GM12878 (cell line): ENCODE measurements around the gene PTPN2. TPM values are rescaled to one million over a fixed set of nuclear protein-coding genes. Genes with fewer than 3 reads are reported as not detected.
"Not testable (repeated sequence)": the region's sequence is repeated elsewhere in the genome, so short reads cannot be mapped to it uniquely, and the experiment has no call there.

Experiments used
- ATAC-seq: fragments of 200-7000 bp; cut with Tn5 transposase; 3 replicates; pipeline ENCODE4 v1.9.1; 2020; ENCODE audit warnings: mild to moderate bottlenecking, moderate library complexity
- BruUV-seq: library from RNA; stranded (reverse); fragments of 400-500 nt; replicated peaks from 2 replicates; lab custom pipeline; 2021; lab: Mats Ljungman, UMichigan
- CTCF ChIA-PET: fragments of 300-600 bp; sonication (Branson Sonifier 250); formaldehyde crosslinking; extraction: SDS; loops from one replicate; lab custom pipeline; 2021; ENCODE audit warnings: inconsistent platforms; lab: Yijun Ruan, JAX
- POLR2A ChIA-PET: fragments of 350-600 bp; formaldehyde crosslinking; extraction: SDS; loops from one replicate; lab custom pipeline; 2021; ENCODE audit warnings: inconsistent platforms; lab: Charles Lee
- RAD21 ChIA-PET: fragments of 300-600 bp; sonication (Branson Sonifier 250); formaldehyde crosslinking; loops from one replicate; lab custom pipeline; 2023; ENCODE audit warnings: antibody characterized with exemption; ENCODE audit not compliant: unreplicated experiment; lab: Charles Lee
- SMC1A ChIA-PET: fragments of 300-600 bp; sonication (Branson Sonifier 250); formaldehyde crosslinking; loops from one replicate; lab custom pipeline; 2023; ENCODE audit not compliant: unreplicated experiment, uncharacterized antibody; lab: Charles Lee
- DNase-seq: peaks from one replicate; pipeline ENCODE4 v3.0.0-alpha.2; 2011; ENCODE audit warnings: low read depth, low spot score
- FAIRE-seq: peaks from 3 replicates; lab custom pipeline; 2011; peaks lifted over from hg19 to GRCh38; lab: Jason Lieb, UNC
- H2AFZ ChIP-seq: 2 replicates; pipeline ENCODE4 v1.6.0; 2011; ENCODE audit warnings: low read depth, low read length, control low read depth; ENCODE audit not compliant: control insufficient read depth
- H3K27ac ChIP-seq: 2 replicates; pipeline ENCODE4 v1.5.1; 2011; ENCODE audit warnings: control low read depth; ENCODE audit not compliant: control insufficient read depth, insufficient read depth
- H3K27me3 ChIP-seq, 2 experiments: replicated peaks in 1 of 2; 2 replicates each; pipeline versions ENCODE4 v1.6.0 to v1.6.1; 2011; ENCODE audit warnings: low read length in 1 of 2; ENCODE audit not compliant: control insufficient read depth in 2 of 2, insufficient read depth in 2 of 2
- H3K36me3 ChIP-seq, 2 experiments: 2 replicates each; pipeline ENCODE4 v1.5.1; 2011; ENCODE audit warnings: low read length in 1 of 2; ENCODE audit not compliant: control insufficient read depth in 2 of 2, insufficient read depth in 2 of 2
- H3K4me1 ChIP-seq: 2 replicates; pipeline ENCODE4 v1.6.1; 2011; ENCODE audit warnings: mild to moderate bottlenecking, low read length, moderate library complexity, mixed read lengths; ENCODE audit not compliant: control insufficient read depth, insufficient read depth
- H3K4me2 ChIP-seq: 2 replicates; pipeline ENCODE4 v1.6.0; 2011; ENCODE audit warnings: control low read depth; ENCODE audit not compliant: control insufficient read depth, insufficient read depth
- H3K4me3 ChIP-seq: fragments of 200-600 bp; sonication (generic); 2 replicates; pipeline ENCODE4 v1.5.1; 2016
- H3K79me2 ChIP-seq: 2 replicates; pipeline ENCODE4 v1.6.0; 2011; ENCODE audit warnings: low read length; ENCODE audit not compliant: control insufficient read depth, insufficient read depth
- H3K9ac ChIP-seq: 2 replicates; pipeline ENCODE4 v1.8.0; 2011; ENCODE audit warnings: low read length, control low read depth, mixed read lengths; ENCODE audit not compliant: control insufficient read depth, insufficient read depth
- H3K9me3 ChIP-seq: replicated peaks from 3 replicates; pipeline ENCODE4 v1.5.1; 2011; ENCODE audit warnings: mild to moderate bottlenecking, low read length; ENCODE audit not compliant: control insufficient read depth, insufficient read depth
- H4K20me1 ChIP-seq: 2 replicates; pipeline ENCODE4 v1.6.0; 2011; ENCODE audit not compliant: control insufficient read depth, insufficient read depth
- SRF ChIP-seq, 2 experiments: IDR thresholded peaks; 2 replicates each; pipeline ENCODE4 v1.6.1; 2011; ENCODE audit warnings: low read depth in 2 of 2, low read length in 2 of 2, mild to moderate bottlenecking in 1 of 2, moderate library complexity in 1 of 2
- TCF7 ChIP-seq: IDR thresholded peaks from 2 replicates; pipeline ENCODE4 v1.6.1; 2014; ENCODE audit warnings: antibody characterized with exemption, borderline replicate concordance
- WGBS: methylation state at CpG from one replicate; pipeline ENCODE4 v1.1.6; 2016; ENCODE audit warnings: low lambda C conversion rate; ENCODE audit not compliant: insufficient replicate concordance, insufficient coverage; ENCODE audit errors: missing lambda C conversion rate; 5-methylcytosine and 5-hydroxymethylcytosine counted together
- in situ Hi-C: fragments of 300-500 bp; cut with MboI; formaldehyde crosslinking; loops from 9 replicates; pipeline ENCODE4 v1.14.3; 2018; ENCODE audit warnings: mixed read lengths
- intact Hi-C: fragments of 100-400 bp; cut with micrococcal nuclease; formaldehyde crosslinking; loops from one replicate; pipeline ENCODE4 v1.14.2; 2022; ENCODE audit not compliant: unreplicated experiment
- polyA plus RNA-seq, 11 experiments: library from polyadenylated mRNA; depleted of rRNA in 4 of 11; unstranded in 6 of 11; stranded (reverse) in 5 of 11; fragments of >200 nt; fragmentation: Nextera tagmentation in 4 of 11; fragmentation: Illumina TruSeq in 1 of 11; extraction: Ambion mirVana in 4 of 11; extraction: Trizol in 1 of 11; gene quantifications; 1 replicate in 1 of 11; 2 replicates in 10 of 11; pipeline versions ENCODE4 v1.2.1 to v1.2.3, GENCODE V29; 2011 to 2016; ENCODE audit warnings: inconsistent platforms in 2 of 11, missing spikeins in 2 of 11, low read depth in 1 of 11
- total RNA-seq, 4 experiments: library from RNA; depleted of rRNA in 3 of 4; stranded (reverse); fragments of >200 nt in 3 of 4; fragmentation: Illumina TruSeq in 1 of 4; extraction: Trizol in 1 of 4; gene quantifications; 2 replicates each; pipeline versions ENCODE4 v1.2.1 to v1.2.3, GENCODE V29; 2013 to 2021

PTPN2 gene
- total and polyA plus RNA-seq, 10 of the 15 experiments (the other 5 are each of a cell fraction or from before 2014, with no cell fraction given): 46.5 to 86.7 (median 64.6) TPM

DNA sequence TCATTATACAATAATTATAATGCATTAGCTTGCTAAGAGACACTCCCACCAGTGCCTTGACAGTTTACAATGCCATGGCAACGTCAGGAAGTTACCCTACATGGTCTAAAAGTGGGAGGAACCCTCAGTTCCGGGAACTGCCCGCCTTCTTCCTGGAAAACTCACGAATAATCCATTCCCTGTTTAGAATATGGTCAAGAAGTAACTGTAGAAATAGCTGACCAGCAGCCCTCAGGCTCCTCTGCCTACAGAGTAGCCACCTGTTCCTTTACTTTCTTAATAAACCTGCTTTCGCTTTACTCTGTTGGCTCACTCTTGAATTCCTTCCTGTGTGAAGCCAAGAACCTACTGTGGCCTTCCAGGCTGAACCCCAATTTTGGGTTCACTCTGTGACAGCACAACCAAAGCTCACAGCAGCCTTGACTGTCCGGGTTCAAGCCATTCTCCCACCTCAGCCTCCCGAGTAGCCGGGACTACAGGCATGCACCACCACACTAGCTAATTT lies 20.0 kb upstream of the PTPN2 start:
- H3K27ac ChIP-seq: no peak overlapping the region
- H3K4me3 ChIP-seq: no peak overlapping the region
- H3K9me3 ChIP-seq: no peaks in the 10 kb centered on the region
- no TSS peak for BruUV-seq
- no peaks in the 10 kb centered on the region for H3K79me2 ChIP-seq
- no peak overlapping the region for H2AFZ ChIP-seq
- DNase-seq (no peak), ATAC-seq (peak; percentile 18; the same call in 1 of the 3 replicates), FAIRE-seq (no peak)
- H3K4me2 ChIP-seq: no peak overlapping the region
- H4K20me1 ChIP-seq: no peaks in the 10 kb centered on the region; the same call in 1 of the 2 replicates
- in situ Hi-C loops: no loop called here
- peaks cover 0 to 1% of the 10 kb centered on the region in 2 experiments; a peak in 2 of 4 replicates for H3K27me3 ChIP-seq
- WGBS: 45% methylated on average over 8 of the region's 8 CpGs
- intact Hi-C loops: no loop called here
- TF ChIP-seq SRF (IDR thresholded peaks at IDR 0.05; ENCODE audit: low read depth in 2 of 2, low read length in 2 of 2) (peak in 1 of 2 experiments; percentile 61; a peak in 1 of 4 replicates), TCF7 (no peak)
- H3K9ac ChIP-seq: no peak overlapping the region
- ChIA-PET CTCF (interaction anchor here (1.4 to 2.2 kb wide), 2 partner anchors 9 to 31 kb away, joined by 3 to 5 read pairs; no protein-coding TSS in a partner anchor), SMC1A (interaction anchor here (0.8 to 2.5 kb wide), 6 partner anchors 11 to 160 kb away, joined by 3 to 6 read pairs (median 3); no protein-coding TSS in a partner anchor), POLR2A (no interaction called here), RAD21 (interaction anchor here (0.9 to 1.4 kb wide), 2 partner anchors 18 to 31 kb away, joined by 4 read pairs; no protein-coding TSS in a partner anchor)
- no peaks in the 10 kb centered on the region for H3K4me1 ChIP-seq
- H3K36me3 ChIP-seq: no peaks in the 10 kb centered on the region

DNA sequence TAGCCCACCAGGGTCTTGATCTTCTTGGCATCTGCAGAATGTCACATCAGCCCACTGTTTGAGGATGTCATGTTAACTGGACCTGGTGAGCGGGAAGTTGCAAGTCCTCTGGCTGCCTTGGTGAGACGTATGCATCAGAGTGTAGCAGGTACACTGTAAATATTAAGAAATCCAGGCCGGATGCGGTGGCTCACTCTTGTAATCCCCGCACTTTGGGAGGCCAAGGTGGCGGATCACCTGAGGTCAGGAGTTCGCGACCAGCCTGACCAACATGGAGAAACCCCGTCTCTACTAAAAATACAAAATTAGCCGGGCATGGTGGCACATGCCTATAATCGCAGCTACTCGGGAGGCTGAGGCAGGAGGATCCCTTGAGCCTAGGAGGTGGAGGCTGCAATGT lies 17.2 kb upstream of the PTPN2 start:
- CTCF ChIA-PET: interaction anchor here (0.6 kb wide), 1 partner anchor 242 kb away, joined by 3 read pairs; no protein-coding TSS in a partner anchor
- POLR2A ChIA-PET, FAIRE-seq: not testable (repeated sequence)

DNA sequence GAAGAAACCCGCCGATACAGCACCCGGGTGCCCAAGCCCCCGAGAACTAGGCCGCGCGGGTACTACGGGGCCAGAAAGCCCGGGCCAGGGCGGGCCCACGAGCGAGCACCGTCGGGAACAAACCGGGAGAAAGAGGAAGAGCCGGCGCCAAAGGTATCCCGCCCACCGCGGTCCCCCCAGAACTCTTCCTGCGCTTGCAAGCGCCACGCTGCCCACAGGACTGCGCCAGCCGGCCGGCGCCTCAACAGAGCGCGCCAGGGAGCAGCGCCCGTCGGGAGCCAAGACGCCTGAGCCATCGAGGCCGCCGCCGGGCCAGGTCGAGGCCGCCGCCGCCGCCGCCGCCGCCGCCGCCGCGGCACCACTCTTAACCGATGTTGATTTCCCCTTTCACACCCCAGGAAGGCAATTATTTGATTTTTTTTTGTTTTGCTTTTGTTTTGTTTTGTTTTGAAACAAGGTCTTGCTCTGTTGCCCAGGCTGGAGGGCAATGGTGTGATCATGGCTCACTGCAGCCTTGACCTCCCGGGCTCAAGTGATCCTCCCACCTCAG lies 12.8 kb upstream of the PTPN2 start:
- POLR2A ChIA-PET: interaction anchor here (0.6 kb wide), 1 partner anchor 173 kb away, joined by 4 read pairs; no protein-coding TSS in a partner anchor
- DNase-seq, H3K36me3 ChIP-seq, H3K4me3 ChIP-seq, H3K9ac ChIP-seq, intact Hi-C loops, H3K4me1 ChIP-seq, H3K9me3 ChIP-seq, H3K27ac ChIP-seq, FAIRE-seq, H3K79me2 ChIP-seq, H3K4me2 ChIP-seq, H4K20me1 ChIP-seq, H3K27me3 ChIP-seq, ATAC-seq, RAD21 ChIA-PET, BruUV-seq, H2AFZ ChIP-seq, in situ Hi-C loops: not testable (repeated sequence)
- 21% methylated on average over 26 of the region's 51 CpGs for WGBS
- CTCF ChIA-PET: interaction anchor here (0.7 to 2.0 kb wide), 3 partner anchors 37 to 312 kb away, joined by 3 to 13 read pairs (median 3); no protein-coding TSS in a partner anchor
- SMC1A ChIA-PET: interaction anchor here (1.4 kb wide), 1 partner anchor 152 kb away, joined by 4 read pairs; no protein-coding TSS in a partner anchor

More for the DNA sequence above, 17.2 kb upstream of the PTPN2 start:
- RAD21 ChIA-PET, H3K79me2 ChIP-seq, in situ Hi-C loops, DNase-seq, H3K9ac ChIP-seq, H2AFZ ChIP-seq, ATAC-seq, intact Hi-C loops, H3K4me2 ChIP-seq, H3K36me3 ChIP-seq, H3K4me3 ChIP-seq, BruUV-seq, H4K20me1 ChIP-seq, H3K27ac ChIP-seq, H3K9me3 ChIP-seq, SMC1A ChIA-PET, H3K4me1 ChIP-seq, H3K27me3 ChIP-seq: not testable (repeated sequence)
- 93% methylated on average over 12 of the region's 12 CpGs for WGBS
